ENCODE results near the gene DCBLD2. TPM values are rescaled to one million over a fixed set of nuclear protein-coding genes. Genes with fewer than 3 reads are reported as not detected.

Gene DCBLD2
- total and polyA plus RNA-seq, 2 of the 13 experiments (the other 11 are each of a cell fraction or from before 2014, with no cell fraction given) = 43.8 to 56.9 TPM

DNA sequence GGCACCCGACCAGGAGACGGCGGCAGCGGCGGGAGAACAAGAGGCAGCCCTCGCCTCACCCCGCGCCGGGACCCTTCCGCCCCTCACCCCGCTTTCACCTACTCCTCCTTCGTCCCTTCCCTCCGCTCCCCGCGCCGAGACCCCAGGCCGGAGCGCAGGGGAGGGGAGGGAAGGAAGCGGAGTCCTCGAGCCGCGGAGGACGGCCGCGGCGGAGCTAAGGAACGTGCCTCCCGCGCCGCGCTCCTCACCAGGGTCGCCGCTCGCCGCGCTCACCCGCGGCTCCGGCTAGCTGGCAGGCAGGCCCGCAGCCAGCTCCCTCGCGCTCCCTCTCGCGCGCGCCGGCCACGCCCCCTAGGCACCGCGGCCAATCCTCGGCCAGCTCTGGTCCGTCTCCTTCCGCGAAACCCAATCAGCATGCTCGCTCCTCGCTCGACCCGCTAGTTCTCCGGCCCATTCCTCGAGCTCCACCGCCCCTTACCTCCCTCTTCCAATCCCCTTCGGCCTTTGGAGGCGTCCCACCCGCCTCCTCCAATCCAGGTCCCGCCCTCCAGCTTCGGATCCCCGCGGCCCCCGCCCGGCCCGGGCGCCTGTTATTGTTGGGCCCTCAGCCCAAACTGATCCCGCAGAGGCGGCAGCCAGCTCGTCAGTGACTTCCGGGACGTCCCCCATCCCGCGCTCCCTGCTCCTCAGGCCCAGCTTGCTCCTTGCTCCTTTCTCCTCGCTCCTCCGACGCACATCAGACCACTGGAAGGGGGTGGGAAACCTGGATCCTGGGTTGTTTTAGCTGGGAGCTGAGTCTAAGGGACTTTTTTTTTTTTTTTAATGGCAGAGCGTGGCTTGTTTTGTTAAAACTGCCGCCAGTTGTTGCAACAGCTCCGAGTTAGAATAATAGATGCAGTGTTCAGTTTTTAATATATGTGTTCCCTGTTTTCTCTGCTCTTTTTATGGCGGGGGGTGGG, at the start of gene DCBLD2 (continued):
- no peak for TF ChIP-seq GPBP1L1 (CRISPR knock-in tag; IDR thresholded peaks at IDR 0.05)
- no peak for TF ChIP-seq ZNF143 (CRISPR knock-in tag; IDR thresholded peaks at IDR 0.05)
- no peak for TF ChIP-seq GZF1 (CRISPR knock-in tag; IDR thresholded peaks at IDR 0.05)
- TF ChIP-seq, protein P1, sequence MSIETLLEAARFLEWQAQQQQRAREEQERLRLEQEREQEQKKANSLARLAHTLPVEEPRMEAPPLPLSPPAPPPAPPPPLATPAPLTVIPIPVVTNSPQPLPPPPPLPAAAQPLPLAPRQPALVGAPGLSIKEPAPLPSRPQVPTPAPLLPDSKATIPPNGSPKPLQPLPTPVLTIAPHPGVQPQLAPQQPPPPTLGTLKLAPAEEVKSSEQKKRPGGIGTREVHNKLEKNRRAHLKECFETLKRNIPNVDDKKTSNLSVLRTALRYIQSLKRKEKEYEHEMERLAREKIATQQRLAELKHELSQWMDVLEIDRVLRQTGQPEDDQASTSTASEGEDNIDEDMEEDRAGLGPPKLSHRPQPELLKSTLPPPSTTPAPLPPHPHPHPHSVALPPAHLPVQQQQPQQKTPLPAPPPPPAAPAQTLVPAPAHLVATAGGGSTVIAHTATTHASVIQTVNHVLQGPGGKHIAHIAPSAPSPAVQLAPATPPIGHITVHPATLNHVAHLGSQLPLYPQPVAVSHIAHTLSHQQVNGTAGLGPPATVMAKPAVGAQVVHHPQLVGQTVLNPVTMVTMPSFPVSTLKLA (IDR thresholded peaks at IDR 0.05) = no peak
- peak; percentile 78; the same call in 1 of the 2 replicates for TF ChIP-seq ARNT2 (CRISPR knock-in tag; IDR thresholded peaks at IDR 0.05; ENCODE audit: low read depth)
- TF ChIP-seq ZNF547 (CRISPR knock-in tag; IDR thresholded peaks at IDR 0.05) = no peak; the same call in 1 of the 2 replicates
- peak; percentile 42 for TF ChIP-seq ETV5 (CRISPR knock-in tag; IDR thresholded peaks at IDR 0.05; ENCODE audit: borderline replicate concordance)
- TF ChIP-seq ZNF503 (CRISPR knock-in tag; IDR thresholded peaks at IDR 0.05) = no peak
- TF ChIP-seq ZBTB14 (CRISPR knock-in tag; IDR thresholded peaks at IDR 0.05) = peak; percentile 66
- TF ChIP-seq ZNF460 (CRISPR knock-in tag; IDR thresholded peaks at IDR 0.05; ENCODE audit: borderline replicate concordance) = no peak
- no peak for TF ChIP-seq PAF1 (CRISPR knock-in tag; IDR thresholded peaks at IDR 0.05)
- no peak for TF ChIP-seq ATRX (CRISPR knock-in tag; IDR thresholded peaks at IDR 0.05; ENCODE audit: borderline replicate concordance)
- peak; percentile 75 for TF ChIP-seq PATZ1 (CRISPR knock-in tag; IDR thresholded peaks at IDR 0.05)
- TF ChIP-seq ZNF44 (CRISPR knock-in tag; IDR thresholded peaks at IDR 0.05) = no peak
- TF ChIP-seq, protein P2, sequence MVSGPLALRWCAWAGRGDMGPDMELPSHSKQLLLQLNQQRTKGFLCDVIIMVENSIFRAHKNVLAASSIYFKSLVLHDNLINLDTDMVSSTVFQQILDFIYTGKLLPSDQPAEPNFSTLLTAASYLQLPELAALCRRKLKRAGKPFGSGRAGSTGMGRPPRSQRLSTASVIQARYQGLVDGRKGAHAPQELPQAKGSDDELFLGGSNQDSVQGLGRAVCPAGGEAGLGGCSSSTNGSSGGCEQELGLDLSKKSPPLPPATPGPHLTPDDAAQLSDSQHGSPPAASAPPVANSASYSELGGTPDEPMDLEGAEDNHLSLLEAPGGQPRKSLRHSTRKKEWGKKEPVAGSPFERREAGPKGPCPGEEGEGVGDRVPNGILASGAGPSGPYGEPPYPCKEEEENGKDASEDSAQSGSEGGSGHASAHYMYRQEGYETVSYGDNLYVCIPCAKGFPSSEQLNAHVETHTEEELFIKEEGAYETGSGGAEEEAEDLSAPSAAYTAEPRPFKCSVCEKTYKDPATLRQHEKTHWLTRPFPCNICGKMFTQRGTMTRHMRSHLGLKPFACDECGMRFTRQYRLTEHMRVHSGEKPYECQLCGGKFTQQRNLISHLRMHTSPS (CRISPR knock-in tag; IDR thresholded peaks at IDR 0.05; ENCODE audit: low read depth) = no peak
- no peak; the same call in 1 of the 2 replicates for TF ChIP-seq SP1 (IDR thresholded peaks at IDR 0.05)
- TF ChIP-seq SP1 (CRISPR knock-in tag; IDR thresholded peaks at IDR 0.05) = peak; percentile 98
- peak; percentile 92; the same call in 1 of the 2 replicates for TF ChIP-seq GPN1 (CRISPR knock-in tag; IDR thresholded peaks at IDR 0.05; ENCODE audit: borderline replicate concordance)
- TF ChIP-seq ZSCAN22 (CRISPR knock-in tag; IDR thresholded peaks at IDR 0.05) = no peak

All from HepG2 (cell line).